DOHH2 (cell line): ENCODE results near the gene PANK2.

Source experiments
- EZH2phosphoT487 ChIP-seq: fragments of 200-600 bp; sonication (generic); IDR thresholded peaks from 2 replicates; pipeline ENCODE4 v1.6.1; 2017; ENCODE audit warnings: borderline replicate concordance, mild to moderate bottlenecking, antibody characterized with exemption, low read length, moderate library complexity, mixed read lengths
- TF ChIP-seq, protein P1 (sequence below): fragments of 200-600 bp; sonication (generic); IDR thresholded peaks from one replicate; pipeline ENCODE4 v1.5.1; 2014; ENCODE audit warnings: antibody characterized with exemption, mild to moderate bottlenecking, low read depth, low read length; ENCODE audit not compliant: poor library complexity, severe bottlenecking

DNA sequence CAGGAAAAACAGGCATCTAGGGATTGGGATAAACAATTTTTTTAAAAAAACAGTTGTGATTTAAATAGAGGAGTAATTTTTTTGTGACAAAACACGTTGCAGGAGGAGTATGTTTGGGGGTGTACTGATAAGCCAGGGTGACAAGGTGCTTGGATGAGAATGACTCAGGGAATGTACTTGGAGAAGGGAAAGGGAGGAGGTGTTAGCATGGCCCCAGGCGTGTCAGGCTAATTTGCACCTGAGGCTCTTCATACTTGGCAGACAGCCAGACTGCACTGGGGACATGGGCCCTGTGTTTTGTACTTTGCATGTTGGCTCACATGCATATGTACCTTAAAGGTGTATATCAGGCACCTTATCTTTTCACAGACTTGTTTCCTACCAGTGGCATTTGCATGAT lies 22.8 kb downstream of the PANK2 start:
- TF ChIP-seq, protein P1, sequence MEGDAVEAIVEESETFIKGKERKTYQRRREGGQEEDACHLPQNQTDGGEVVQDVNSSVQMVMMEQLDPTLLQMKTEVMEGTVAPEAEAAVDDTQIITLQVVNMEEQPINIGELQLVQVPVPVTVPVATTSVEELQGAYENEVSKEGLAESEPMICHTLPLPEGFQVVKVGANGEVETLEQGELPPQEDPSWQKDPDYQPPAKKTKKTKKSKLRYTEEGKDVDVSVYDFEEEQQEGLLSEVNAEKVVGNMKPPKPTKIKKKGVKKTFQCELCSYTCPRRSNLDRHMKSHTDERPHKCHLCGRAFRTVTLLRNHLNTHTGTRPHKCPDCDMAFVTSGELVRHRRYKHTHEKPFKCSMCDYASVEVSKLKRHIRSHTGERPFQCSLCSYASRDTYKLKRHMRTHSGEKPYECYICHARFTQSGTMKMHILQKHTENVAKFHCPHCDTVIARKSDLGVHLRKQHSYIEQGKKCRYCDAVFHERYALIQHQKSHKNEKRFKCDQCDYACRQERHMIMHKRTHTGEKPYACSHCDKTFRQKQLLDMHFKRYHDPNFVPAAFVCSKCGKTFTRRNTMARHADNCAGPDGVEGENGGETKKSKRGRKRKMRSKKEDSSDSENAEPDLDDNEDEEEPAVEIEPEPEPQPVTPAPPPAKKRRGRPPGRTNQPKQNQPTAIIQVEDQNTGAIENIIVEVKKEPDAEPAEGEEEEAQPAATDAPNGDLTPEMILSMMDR, result no peak
- TF ChIP-seq EZH2phosphoT487, result no peak
